H1 (cell line): ENCODE results near the gene SYPL1. TPM values are rescaled to one million over a fixed set of nuclear protein-coding genes. Genes with fewer than 3 reads are reported as not detected.

Experiments used
- CTCF ChIA-PET: fragments of 300-600 bp; sonication (Branson Sonifier 250); formaldehyde crosslinking; loops from one replicate; lab custom pipeline; 2021; ENCODE audit not compliant: partially characterized antibody; lab: Charles Lee
- POLR2A ChIA-PET: fragments of 300-600 bp; sonication (Branson Sonifier 250); formaldehyde crosslinking; loops from one replicate; lab custom pipeline; 2021; ENCODE audit warnings: inconsistent platforms; ENCODE audit not compliant: partially characterized antibody; lab: Charles Lee
- DNase-seq, 2 experiments: peaks; one replicate each; pipeline versions ENCODE4 v3.0.0 to v3.0.0-alpha.2; 2010 to 2022; ENCODE audit warnings: low spot score in 2 of 2, low read depth in 1 of 2, mixed read lengths in 1 of 2
- FAIRE-seq: peaks from 2 replicates; lab custom pipeline; 2011; peaks lifted over from hg19 to GRCh38; lab: Jason Lieb, UNC
- H2AFZ ChIP-seq: 2 replicates; pipeline ENCODE4 v1.8.1; 2012; ENCODE audit warnings: low read length, inconsistent platforms
- H2AK5ac ChIP-seq: 2 replicates; pipeline ENCODE4 v1.6.1; 2013; ENCODE audit warnings: low read depth, low read length
- H2BK120ac ChIP-seq: replicated peaks from 2 replicates; pipeline ENCODE3; 2013; ENCODE audit warnings: low read depth, low read length, inconsistent platforms
- H2BK12ac ChIP-seq: 2 replicates; pipeline ENCODE4 v1.6.1; 2013; ENCODE audit warnings: low read depth, low read length
- H2BK15ac ChIP-seq: 2 replicates; pipeline ENCODE4 v1.6.1; 2013; ENCODE audit warnings: low read length
- H2BK20ac ChIP-seq: 2 replicates; pipeline ENCODE4 v1.6.1; 2013; ENCODE audit warnings: low read length
- H2BK5ac ChIP-seq: 2 replicates; pipeline ENCODE4 v1.6.1; 2013; ENCODE audit warnings: low read depth, low read length
- H3K14ac ChIP-seq: 2 replicates; pipeline ENCODE4 v1.6.1; 2013; ENCODE audit warnings: inconsistent platforms; ENCODE audit not compliant: insufficient read length
- H3K18ac ChIP-seq: 2 replicates; pipeline ENCODE4 v1.6.1; 2013; ENCODE audit warnings: low read length; ENCODE audit errors: extremely low read depth
- H3K23ac ChIP-seq: 2 replicates; pipeline ENCODE4 v1.6.1; 2013; ENCODE audit warnings: inconsistent platforms; ENCODE audit not compliant: insufficient read length
- H3K23me2 ChIP-seq: 2 replicates; pipeline ENCODE4 v1.6.1; 2013; ENCODE audit warnings: low read depth, low read length
- H3K27ac ChIP-seq: 2 replicates; pipeline ENCODE4 v1.6.1; 2011; ENCODE audit warnings: low read depth, low read length, inconsistent platforms
- H3K27me3 ChIP-seq, 4 experiments: replicated peaks in 1 of 4; 1 replicate in 1 of 4; 2 replicates in 3 of 4; pipeline versions ENCODE4 v1.6.1 to v1.8.1; 2011 to 2013; ENCODE audit warnings: low read length in 3 of 4, mild to moderate bottlenecking in 3 of 4, inconsistent platforms in 2 of 4, mixed read lengths in 2 of 4, moderate library complexity in 1 of 4; ENCODE audit not compliant: control insufficient read depth in 3 of 4, insufficient read depth in 3 of 4; ENCODE audit errors: extremely low read depth in 1 of 4
- H3K36me3 ChIP-seq, 4 experiments: 2 replicates each; pipeline versions ENCODE4 v1.6.1 to v1.8.1; 2011 to 2013; ENCODE audit warnings: mild to moderate bottlenecking in 4 of 4, low read length in 3 of 4, moderate library complexity in 2 of 4, control low read depth in 1 of 4, inconsistent platforms in 1 of 4; ENCODE audit not compliant: insufficient read depth in 4 of 4, control insufficient read depth in 2 of 4
- H3K4ac ChIP-seq: replicated peaks from 2 replicates; pipeline ENCODE3; 2013; ENCODE audit warnings: low read length, low read depth, mixed read lengths, inconsistent platforms; ENCODE audit not compliant: insufficient read length
- H3K4me1 ChIP-seq, 4 experiments: replicated peaks in 1 of 4; 1 replicate in 1 of 4; 2 replicates in 3 of 4; pipeline versions ENCODE4 v1.6.1 to v1.8.1; 2011 to 2013; ENCODE audit warnings: low read length in 3 of 4, inconsistent platforms in 2 of 4, mixed read lengths in 1 of 4; ENCODE audit not compliant: insufficient read depth in 4 of 4, control insufficient read depth in 3 of 4
- H3K4me2 ChIP-seq, 2 experiments: 2 replicates each; pipeline versions ENCODE4 v1.6.1 to v1.8.1; 2011 to 2013; ENCODE audit warnings: low read depth in 2 of 2, low read length in 2 of 2, control low read depth in 1 of 2, inconsistent platforms in 1 of 2, mild to moderate bottlenecking in 1 of 2; ENCODE audit not compliant: insufficient read depth in 1 of 2
- H3K4me3 ChIP-seq, 4 experiments: fragments of 200-600, 300-600 bp in 1 of 4; sonication (generic), shearing (Covaris generic), sonication (Bioruptor Twin) in 1 of 4; 2 replicates each; pipeline versions ENCODE4 v1.5.1 to v1.8.1; 2011 to 2016; ENCODE audit warnings: low read length in 4 of 4, low read depth in 3 of 4, control low read depth in 2 of 4, inconsistent platforms in 2 of 4, mild to moderate bottlenecking in 2 of 4, mixed read lengths in 1 of 4, moderate library complexity in 1 of 4; ENCODE audit not compliant: insufficient read depth in 2 of 4; ENCODE audit errors: extremely low read depth in 1 of 4
- H3K56ac ChIP-seq: replicated peaks from 2 replicates; pipeline ENCODE3; 2013; ENCODE audit warnings: low read depth, mild to moderate bottlenecking, mixed read lengths, low read length, inconsistent platforms; ENCODE audit not compliant: insufficient read length
- H3K79me1 ChIP-seq: 2 replicates; pipeline ENCODE4 v1.6.1; 2013; ENCODE audit warnings: low read depth, low read length, control low read depth
- H3K79me2 ChIP-seq, 2 experiments: 2 replicates each; pipeline versions ENCODE4 v1.6.1 to v1.8.1; 2012 to 2013; ENCODE audit warnings: low read length in 2 of 2, mild to moderate bottlenecking in 2 of 2, inconsistent platforms in 1 of 2; ENCODE audit not compliant: insufficient read depth in 2 of 2, control insufficient read depth in 1 of 2
- H3K9ac ChIP-seq, 4 experiments: replicated peaks in 1 of 4; 1 replicate in 1 of 4; 2 replicates in 3 of 4; pipeline versions ENCODE4 v1.6.1 to v1.8.1; 2011 to 2013; ENCODE audit warnings: low read depth in 3 of 4, low read length in 3 of 4, control low read depth in 2 of 4, mild to moderate bottlenecking in 2 of 4, moderate library complexity in 2 of 4, inconsistent platforms in 1 of 4; ENCODE audit errors: extremely low read depth in 1 of 4
- H3K9me3 ChIP-seq, 2 experiments: 2 replicates each; pipeline versions ENCODE4 v1.6.1 to v1.8.1; 2012 to 2013; ENCODE audit warnings: mild to moderate bottlenecking in 2 of 2, moderate library complexity in 2 of 2, control low read depth in 1 of 2, inconsistent platforms in 1 of 2, low read depth in 1 of 2, low read length in 1 of 2, mixed read lengths in 1 of 2; ENCODE audit not compliant: insufficient read depth in 2 of 2
- H4K20me1 ChIP-seq, 2 experiments: replicated peaks in 1 of 2; 2 replicates each; pipeline versions ENCODE3 to v1.8.1; 2011 to 2013; ENCODE audit warnings: inconsistent platforms in 2 of 2, low read length in 2 of 2, mild to moderate bottlenecking in 1 of 2; ENCODE audit not compliant: insufficient read depth in 2 of 2, control insufficient read depth in 1 of 2
- H4K5ac ChIP-seq: 2 replicates; pipeline ENCODE4 v1.6.1; 2013; ENCODE audit warnings: low read length, low read depth, mixed read lengths, inconsistent platforms; ENCODE audit not compliant: insufficient read length
- H4K8ac ChIP-seq: 2 replicates; pipeline ENCODE4 v1.8.0; 2013; ENCODE audit warnings: mild to moderate bottlenecking, moderate library complexity, low read length, inconsistent platforms; ENCODE audit not compliant: insufficient read depth; ENCODE audit errors: extremely low read depth
- H4K91ac ChIP-seq: replicated peaks from 2 replicates; pipeline ENCODE3; 2013; ENCODE audit warnings: low read length, mixed read lengths, inconsistent platforms; ENCODE audit not compliant: insufficient read length
- BCL11A ChIP-seq, 2 experiments: IDR thresholded peaks; one replicate each; pipeline ENCODE4 v1.6.1; 2011; ENCODE audit warnings: low read depth in 2 of 2, low read length in 2 of 2, mild to moderate bottlenecking in 2 of 2
- FOSL1 ChIP-seq: IDR thresholded peaks from 2 replicates; pipeline ENCODE4 v1.6.1; 2011; ENCODE audit warnings: mild to moderate bottlenecking, low read depth, low read length, moderate library complexity; ENCODE audit not compliant: insufficient read depth
- GABPA ChIP-seq: IDR thresholded peaks from 2 replicates; pipeline ENCODE4 v1.6.1; 2011; ENCODE audit warnings: mild to moderate bottlenecking, low read length, moderate library complexity, borderline replicate concordance; ENCODE audit not compliant: insufficient read depth
- KDM1A ChIP-seq: fragments of 200-600, 300-600 bp; sonication (generic); IDR thresholded peaks from 2 replicates; pipeline ENCODE4 v1.7.1; 2016; ENCODE audit warnings: mild to moderate bottlenecking, low read length, borderline replicate concordance
- KDM4A ChIP-seq: IDR thresholded peaks from one replicate; pipeline ENCODE4 v1.7.1; 2012; ENCODE audit warnings: low read depth, mild to moderate bottlenecking, moderate library complexity, low read length, inconsistent platforms; ENCODE audit not compliant: severe bottlenecking
- NANOG ChIP-seq: IDR thresholded peaks from 2 replicates; pipeline ENCODE4 v1.6.1; 2011; ENCODE audit warnings: low read length, low read depth, mild to moderate bottlenecking, inconsistent platforms; ENCODE audit not compliant: insufficient read depth, poor library complexity, severe bottlenecking
- PHF8 ChIP-seq: fragments of 200-600 bp; sonication (generic); conservative IDR thresholded peaks from 2 replicates; pipeline ENCODE4 v1.7.1; 2012; ENCODE audit warnings: low read depth, mild to moderate bottlenecking, inconsistent platforms, low read length, moderate library complexity
- POU5F1 ChIP-seq: IDR thresholded peaks from 2 replicates; pipeline ENCODE4 v1.6.1; 2011; ENCODE audit warnings: low read depth, mild to moderate bottlenecking, low read length, moderate library complexity
- SP1 ChIP-seq: IDR thresholded peaks from 2 replicates; pipeline ENCODE4 v1.6.1; 2011; ENCODE audit warnings: low read depth, low read length
- WGBS, 2 experiments: shearing (Covaris generic) in 1 of 2; methylation state at CpG; one replicate each; pipeline versions ENCODE4 v1.1.6 to v1.1.7; 2013 to 2015; ENCODE audit warnings: low lambda C conversion rate in 2 of 2, mixed read lengths in 2 of 2, inconsistent platforms in 1 of 2, low coverage in 1 of 2, missing lambda C conversion rate in 1 of 2; ENCODE audit not compliant: insufficient replicate concordance in 2 of 2, insufficient coverage in 1 of 2, insufficient read length in 1 of 2; ENCODE audit errors: extremely low coverage in 1 of 2, missing lambda C conversion rate in 1 of 2; 5-methylcytosine and 5-hydroxymethylcytosine counted together
- polyA plus RNA-seq, 7 experiments: library from polyadenylated mRNA; depleted of rRNA in 3 of 7; stranded (reverse) in 5 of 7; unstranded in 2 of 7; fragments of >200 nt in 5 of 7; fragments of 200-250 nt in 2 of 7; gene quantifications; 1 replicate in 5 of 7; 2 replicates in 1 of 7; 4 replicates in 1 of 7; pipeline versions ENCODE4 v1.2.1 to v1.2.3, GENCODE V29; 2011 to 2013; ENCODE audit warnings: missing spikeins in 2 of 7, mixed read lengths in 2 of 7
- total RNA-seq: library from RNA; stranded (reverse); fragmentation: NEBNext Ultra II Directional; extraction: Animal tissue kit (Norgen Biotek cat#: 25700); gene quantifications from 2 replicates; pipeline ENCODE4 v1.2.1, GENCODE V29; 2021
- TF ChIP-seq, protein P1 (sequence below): IDR thresholded peaks from 2 replicates; pipeline ENCODE4 v1.6.1; 2012; ENCODE audit warnings: low read length, inconsistent platforms

The SYPL1 gene
- total and polyA plus RNA-seq, 2 of the 8 experiments (the other 6 are each of a cell fraction or from before 2014, with no cell fraction given), result 44.9 to 57.7 TPM

- WGBS, 2 experiments, result 3% methylated on average over 32 of the region's 53 CpGs; no CpG with 5 or more reads in 1 of the 2 experiments
- Histone ChIP-seq H2AK5ac (no peak overlapping the region), H3K23me2 (peaks cover 5% of the 10 kb centered on the region; the same call in 1 of the 2 replicates), H2BK20ac (no peak overlapping the region), H4K8ac (peak overlapping the region; percentile 87), H4K5ac (peak overlapping the region; percentile 86), H3K18ac (peak overlapping the region; percentile 44), H2BK12ac (0 out of 2 replicates have a peak overlapping the region, but pooled peaks have one; percentile 10), H3K79me2 (peaks cover 0 to 43% of the 10 kb centered on the region in 2 experiments; a peak in 2 of 4 replicates), H2AFZ (no peak overlapping the region; the same call in 1 of the 2 replicates), H3K4me1 (peaks cover 0 to 22% (median 12%) of the 10 kb centered on the region in 4 experiments; a peak in 4 of 7 replicates), H3K14ac (no peak overlapping the region), H2BK5ac (peak overlapping the region; percentile 71), H3K4me3 (peak overlapping the region; percentile 78 to 80 (median 78)), H3K56ac (no peak overlapping the region), H3K9me3 (no peaks in the 10 kb centered on the region), H3K9ac (peak overlapping the region; percentile 72 to 83 (median 76)), H2BK120ac (no peak overlapping the region), H3K27ac (peak overlapping the region; percentile 84; the same call in 1 of the 2 replicates), H3K36me3 (no peaks in the 10 kb centered on the region; a peak in 1 of 8 replicates), H2BK15ac (0 out of 2 replicates have a peak overlapping the region, but pooled peaks have one; percentile 31), H3K4ac (no peak overlapping the region), H4K91ac (no peak overlapping the region), H3K79me1 (no peaks in the 10 kb centered on the region), H3K23ac (no peak overlapping the region), H4K20me1 (peaks cover 0 to 7% of the 10 kb centered on the region in 2 experiments), H3K4me2 (peak overlapping the region; percentile 69 to 96), H3K27me3 (no peaks in the 10 kb centered on the region)
- ChIA-PET CTCF (interaction anchor here (1.3 kb wide), 1 partner anchor 67 kb away, joined by 5 read pairs; no protein-coding TSS in a partner anchor), POLR2A (interaction anchor here (0.9 to 2.6 kb wide), 7 partner anchors 9 to 422 kb away, joined by 3 to 14 read pairs (median 5); no protein-coding TSS in a partner anchor)
- DNase-seq, result no peak
- no peak for FAIRE-seq
- TF ChIP-seq KDM1A (no peak), FOSL1 (no peak), SP1 (no peak), BCL11A (IDR thresholded peaks at IDR 0.05; ENCODE audit: low read depth in 2 of 2, low read length in 2 of 2) (no peak), GABPA (0 out of 2 replicates have a peak, but pooled peaks have one; percentile 8), POU5F1 (no peak), PHF8 (peak; percentile 31; the same call in 1 of the 2 replicates), NANOG (no peak), KDM4A (peak; percentile 93)
- TF ChIP-seq, protein P1, sequence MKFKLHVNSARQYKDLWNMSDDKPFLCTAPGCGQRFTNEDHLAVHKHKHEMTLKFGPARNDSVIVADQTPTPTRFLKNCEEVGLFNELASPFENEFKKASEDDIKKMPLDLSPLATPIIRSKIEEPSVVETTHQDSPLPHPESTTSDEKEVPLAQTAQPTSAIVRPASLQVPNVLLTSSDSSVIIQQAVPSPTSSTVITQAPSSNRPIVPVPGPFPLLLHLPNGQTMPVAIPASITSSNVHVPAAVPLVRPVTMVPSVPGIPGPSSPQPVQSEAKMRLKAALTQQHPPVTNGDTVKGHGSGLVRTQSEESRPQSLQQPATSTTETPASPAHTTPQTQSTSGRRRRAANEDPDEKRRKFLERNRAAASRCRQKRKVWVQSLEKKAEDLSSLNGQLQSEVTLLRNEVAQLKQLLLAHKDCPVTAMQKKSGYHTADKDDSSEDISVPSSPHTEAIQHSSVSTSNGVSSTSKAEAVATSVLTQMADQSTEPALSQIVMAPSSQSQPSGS, result no peak
These were observed 426 bp downstream of the SYPL1 start for GRCh38 chr7:106111655-106112117.
